ENCODE measurements around the gene NPL.

NPL gene

GRCh38 chr1:182861994-182862393 is 72.4 kb downstream of the NPL start:
- Histone ChIP-seq H3K4me3 (replicated peaks; ENCODE audit: insufficient read depth, low read length) (no peak overlapping the region), H3K27me3 (ENCODE audit: insufficient read depth, poor library complexity, severe bottlenecking) (no peaks in the 10 kb centered on the region), H3K27ac (replicated peaks) (no peak overlapping the region)
- TF ChIP-seq SPI1 (IDR thresholded peaks at IDR 0.05; ENCODE audit: borderline replicate concordance, low read depth) (no peak), CTCF (IDR thresholded peaks at IDR 0.05; ENCODE audit: insufficient read depth, low read length) (no peak), REST (IDR thresholded peaks at IDR 0.05; ENCODE audit: insufficient replicate concordance, low read depth) (no peak), POLR2AphosphoS5 (IDR thresholded peaks at IDR 0.05; ENCODE audit: low read depth) (no peak), GABPA (IDR thresholded peaks at IDR 0.05; ENCODE audit: low read depth) (no peak)
- DNase-seq (ENCODE audit: low read depth in 1 of 2, low spot score in 1 of 2): no peak

GRCh38 chr1:182862827-182863226 is 73.3 kb downstream of the NPL start:
- H3K27me3 ChIP-seq (ENCODE audit: insufficient read depth, poor library complexity, severe bottlenecking): no peaks in the 10 kb centered on the region
- DNase-seq (ENCODE audit: low read depth in 1 of 2, low spot score in 1 of 2): no peak
- no peak overlapping the region for H3K4me3 ChIP-seq (replicated peaks; ENCODE audit: insufficient read depth, low read length)
- TF ChIP-seq REST (IDR thresholded peaks at IDR 0.05; ENCODE audit: insufficient replicate concordance, low read depth): no peak
- TF ChIP-seq SPI1 (IDR thresholded peaks at IDR 0.05; ENCODE audit: borderline replicate concordance, low read depth): no peak
- no peak for TF ChIP-seq CTCF (IDR thresholded peaks at IDR 0.05; ENCODE audit: insufficient read depth, low read length)
- TF ChIP-seq POLR2AphosphoS5 (IDR thresholded peaks at IDR 0.05; ENCODE audit: low read depth): no peak
- TF ChIP-seq GABPA (IDR thresholded peaks at IDR 0.05; ENCODE audit: low read depth): no peak
- H3K27ac ChIP-seq (replicated peaks): no peak overlapping the region

- TF ChIP-seq REST (IDR thresholded peaks at IDR 0.05; ENCODE audit: insufficient replicate concordance, low read depth) (no peak), POLR2AphosphoS5 (IDR thresholded peaks at IDR 0.05; ENCODE audit: low read depth) (0 out of 2 replicates have a peak, but pooled peaks have one; percentile 25)
- no peak overlapping the region for H3K27ac ChIP-seq (replicated peaks)
- H3K4me3 ChIP-seq (replicated peaks; ENCODE audit: insufficient read depth, low read length): no peak overlapping the region
- H3K27me3 ChIP-seq (ENCODE audit: insufficient read depth, poor library complexity, severe bottlenecking): no peaks in the 10 kb centered on the region
- DNase-seq (ENCODE audit: low read depth in 1 of 2, low spot score in 1 of 2): no peak
These were observed 74.4 kb downstream of the NPL start for GRCh38 chr1:182863940-182864339.

- no peaks in the 10 kb centered on the region for H3K27me3 ChIP-seq (ENCODE audit: insufficient read depth, poor library complexity, severe bottlenecking)
- H3K4me3 ChIP-seq (replicated peaks; ENCODE audit: insufficient read depth, low read length): no peak overlapping the region
- TF ChIP-seq GABPA (IDR thresholded peaks at IDR 0.05; ENCODE audit: low read depth) (no peak), SPI1 (IDR thresholded peaks at IDR 0.05; ENCODE audit: borderline replicate concordance, low read depth) (no peak), CTCF (IDR thresholded peaks at IDR 0.05; ENCODE audit: insufficient read depth, low read length) (no peak), POLR2AphosphoS5 (IDR thresholded peaks at IDR 0.05; ENCODE audit: low read depth) (no peak), REST (IDR thresholded peaks at IDR 0.05; ENCODE audit: insufficient replicate concordance, low read depth) (no peak)
- no peak for DNase-seq (ENCODE audit: low read depth in 1 of 2, low spot score in 1 of 2)
- H3K27ac ChIP-seq (replicated peaks): no peak overlapping the region
These were observed 78.3 kb downstream of the NPL start for GRCh38 chr1:182867861-182868260.

Data from HL-60 (cell line).